ENCODE measurements around the gene PREX1.

- TF ChIP-seq CTCF (IDR thresholded peaks at IDR 0.05): no peak
- no peak for TF ChIP-seq POLR2A (IDR thresholded peaks at IDR 0.05)
Measured at GRCh38 chr20:48706116-48706656, 121.6 kb downstream of the PREX1 start.

Measured in vagina (tissue), 2 donors.